A673 (cell line): ENCODE measurements around the gene MPV17. TPM values are rescaled to one million over a fixed set of nuclear protein-coding genes. Genes with fewer than 3 reads are reported as not detected.

ENCODE experiments used
- BruUV-seq: library from RNA; stranded (reverse); fragments of 400-500 nt; replicated peaks from 2 replicates; lab custom pipeline; 2021; lab: Mats Ljungman, UMichigan
- CTCF ChIA-PET: fragments of 300-600 bp; sonication (Branson Sonifier 250); formaldehyde crosslinking; loops from one replicate; lab custom pipeline; 2022; ENCODE audit warnings: antibody characterized with exemption; lab: Charles Lee
- POLR2A ChIA-PET: fragments of 300-600 bp; sonication (Branson Sonifier 250); formaldehyde crosslinking; loops from one replicate; lab custom pipeline; 2022; ENCODE audit warnings: antibody characterized with exemption; ENCODE audit not compliant: low non-redundant PET; lab: Charles Lee
- DNase-seq: peaks from one replicate; pipeline ENCODE4 v3.0.0-alpha.2; 2015; ENCODE audit warnings: low spot score
- H3K27ac ChIP-seq: fragments of 200-600 bp; sonication (generic); 2 replicates; pipeline ENCODE4 v1.5.1; 2016; ENCODE audit warnings: mixed run types, low read depth, mild to moderate bottlenecking, mixed read lengths, antibody characterized with exemption, low read length; ENCODE audit not compliant: poor library complexity, severe bottlenecking
- H3K27me3 ChIP-seq: fragments of 200-600 bp; sonication (generic); replicated peaks from 2 replicates; pipeline ENCODE4 v1.6.1; 2017; ENCODE audit warnings: mixed run types, low read depth, mild to moderate bottlenecking, mixed read lengths, antibody characterized with exemption, low read length; ENCODE audit not compliant: insufficient read depth, poor library complexity
- H3K36me3 ChIP-seq: fragments of 200-600 bp; sonication (generic); 2 replicates; pipeline ENCODE4 v1.6.1; 2016; ENCODE audit warnings: mixed run types, mild to moderate bottlenecking, mixed read lengths, antibody characterized with exemption, low read length; ENCODE audit not compliant: insufficient read depth, poor library complexity, severe bottlenecking
- H3K4me1 ChIP-seq: fragments of 200-600 bp; sonication (generic); 2 replicates; pipeline ENCODE4 v1.6.1; 2017; ENCODE audit warnings: mixed run types, mild to moderate bottlenecking, mixed read lengths, antibody characterized with exemption, low read length; ENCODE audit not compliant: insufficient read depth, poor library complexity, severe bottlenecking
- H3K4me3 ChIP-seq: fragments of 200-600 bp; sonication (generic); 2 replicates; pipeline ENCODE4 v1.5.1; 2016; ENCODE audit warnings: low read depth, mixed run types, mild to moderate bottlenecking, mixed read lengths, low read length; ENCODE audit not compliant: poor library complexity, severe bottlenecking
- H3K9me3 ChIP-seq: fragments of 200-600 bp; sonication (generic); 2 replicates; pipeline ENCODE4 v1.6.1; 2016; ENCODE audit warnings: mixed run types, low read depth, mild to moderate bottlenecking, mixed read lengths, antibody characterized with exemption, low read length; ENCODE audit not compliant: poor library complexity, severe bottlenecking
- CTCF ChIP-seq: fragments of 300-800, 200-600 bp; sonication (generic); conservative IDR thresholded peaks from 2 replicates; pipeline ENCODE4 v1.5.1; 2017; ENCODE audit warnings: low read depth, mild to moderate bottlenecking, antibody characterized with exemption, low read length, moderate library complexity, mixed read lengths
- EZH2 ChIP-seq: fragments of 200-600 bp; sonication (generic); IDR thresholded peaks from 2 replicates; pipeline ENCODE4 v1.6.1; 2017; ENCODE audit warnings: borderline replicate concordance, low read depth, mild to moderate bottlenecking, mixed read lengths, antibody characterized with exemption, low read length; ENCODE audit not compliant: poor library complexity, severe bottlenecking
- intact Hi-C: fragments of 100-400 bp; cut with micrococcal nuclease; formaldehyde crosslinking; loops from one replicate; pipeline ENCODE4 v1.10.0; 2022; ENCODE audit not compliant: unreplicated experiment
- total RNA-seq: library from RNA; stranded (reverse); gene quantifications from 2 replicates; pipeline ENCODE4 v1.2.3, GENCODE V29; 2021

The MPV17 gene
- total RNA-seq, 1 experiment from 2014 or later = 66.3 TPM

GRCh38 chr2:27336173-27336572 lies 13.3 kb upstream of the MPV17 start:
- Histone ChIP-seq H3K36me3 (peaks cover 53% of the 10 kb centered on the region), H3K4me3 (no peak overlapping the region), H3K4me1 (no peaks in the 10 kb centered on the region), H3K27me3 (no peaks in the 10 kb centered on the region), H3K27ac (no peak overlapping the region), H3K9me3 (no peaks in the 10 kb centered on the region)
- intact Hi-C loops = no loop called here
- no peak for DNase-seq
- ChIA-PET POLR2A (no interaction called here), CTCF (no interaction called here)
- no TSS peak for BruUV-seq
- TF ChIP-seq EZH2 = no peak
- TF ChIP-seq CTCF = no peak

- Histone ChIP-seq H3K4me3 (no peak overlapping the region), H3K27me3 (no peaks in the 10 kb centered on the region), H3K9me3 (no peaks in the 10 kb centered on the region), H3K27ac (no peak overlapping the region), H3K36me3 (peaks cover 44% of the 10 kb centered on the region), H3K4me1 (no peaks in the 10 kb centered on the region)
- intact Hi-C loops = no loop called here
- ChIA-PET POLR2A (no interaction called here), CTCF (no interaction called here)
- TF ChIP-seq CTCF = no peak
- no TSS peak for BruUV-seq
- DNase-seq = no peak
These were observed 12.4 kb upstream of the MPV17 start for GRCh38 chr2:27335311-27335710.

GRCh38 chr2:27324720-27325119 lies 1.8 kb upstream of the MPV17 start:
- H3K27me3 ChIP-seq = no peaks in the 10 kb centered on the region
- intact Hi-C loops = no loop called here
- H3K27ac ChIP-seq = no peak overlapping the region
- no peaks in the 10 kb centered on the region for H3K9me3 ChIP-seq
- CTCF ChIA-PET = no interaction called here
- TF ChIP-seq EZH2 (no peak), CTCF (no peak)
- BruUV-seq = no TSS peak
- peaks cover 6% of the 10 kb centered on the region for H3K4me1 ChIP-seq
- POLR2A ChIA-PET = no interaction called here
- DNase-seq = no peak
- H3K36me3 ChIP-seq = peaks cover 33% of the 10 kb centered on the region
- no peak overlapping the region for H3K4me3 ChIP-seq
